Activated B cell treated with CpG ODN at 0.5 μM for 24 hours (primary cell): ENCODE results near the gene CSMD2. TPM values are rescaled to one million over a fixed set of nuclear protein-coding genes. Genes with fewer than 3 reads are reported as not detected.

Experiments
- ATAC-seq: fragments of 200-7000 bp; cut with Tn5 transposase; one replicate; pipeline ENCODE4 v1.10.0; 2021; ENCODE audit warnings: low read depth, mild to moderate bottlenecking, moderate library complexity
- CTCF ChIA-PET: fragments of 350-600 bp; sonication (Branson Sonifier 250); formaldehyde crosslinking; loops from one replicate; lab custom pipeline; 2021; ENCODE audit warnings: antibody characterized with exemption; lab: Charles Lee
- POLR2A ChIA-PET: fragments of 350-600 bp; sonication (Branson Sonifier 250); formaldehyde crosslinking; loops from one replicate; lab custom pipeline; 2021; ENCODE audit warnings: antibody characterized with exemption; lab: Charles Lee
- DNase-seq: peaks from one replicate; pipeline ENCODE4 v3.0.0; 2022
- H3K27ac Mint-ChIP-seq: one replicate; pipeline ENCODE4 v1.8.0; 2020; ENCODE audit warnings: mixed read lengths
- H3K27me3 Mint-ChIP-seq: one replicate; pipeline ENCODE4 v1.8.0; 2021; ENCODE audit warnings: mixed read lengths
- H3K36me3 Mint-ChIP-seq: one replicate; pipeline ENCODE4 v1.8.0; 2021; ENCODE audit warnings: low read depth, mixed read lengths
- H3K4me1 Mint-ChIP-seq: one replicate; pipeline ENCODE4 v1.8.0; 2021; ENCODE audit warnings: mixed read lengths
- H3K4me3 Mint-ChIP-seq: one replicate; pipeline ENCODE4 v1.8.0; 2020; ENCODE audit warnings: mild to moderate bottlenecking, mixed read lengths
- H3K9me3 Mint-ChIP-seq: one replicate; pipeline ENCODE4 v1.8.0; 2020; ENCODE audit warnings: mixed read lengths
- intact Hi-C: fragments of 100-400 bp; cut with micrococcal nuclease; formaldehyde crosslinking; loops from one replicate; pipeline ENCODE4 v1.15.1; 2024
- total RNA-seq: library from RNA; stranded (reverse); gene quantifications from 2 replicates; pipeline ENCODE4 v1.2.3, GENCODE V29; 2022
- TF ChIP-seq, protein P1 (sequence below): fragments of 200-600 bp; IDR thresholded peaks from one replicate; pipeline ENCODE4 v1.8.0; 2022; ENCODE audit warnings: antibody characterized with exemption, mild to moderate bottlenecking

CSMD2 gene
- total RNA-seq, 1 donor from 2014 or later, result not detected

DNA sequence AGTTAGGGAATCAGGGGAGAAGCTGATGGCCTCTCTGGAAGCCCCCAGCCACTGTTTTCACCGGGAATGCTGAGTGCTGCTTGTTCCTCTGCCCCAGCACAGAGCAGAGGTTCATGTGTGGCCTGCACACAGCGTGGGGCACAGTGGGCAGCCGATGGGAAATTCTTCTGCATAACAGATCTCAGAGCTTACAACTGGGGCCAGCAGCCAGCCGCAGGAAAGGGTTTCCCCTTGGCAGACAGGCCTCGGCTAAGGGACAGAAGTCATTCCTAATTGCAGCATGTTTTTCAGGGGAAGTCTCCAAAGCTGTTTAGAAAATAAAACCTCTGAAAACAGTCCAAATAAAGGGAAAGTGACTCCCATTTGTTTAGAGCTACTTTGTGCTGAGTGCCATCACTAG, 278.5 kb downstream of the CSMD2 start:
- CTCF ChIA-PET, result no interaction called here
- TF ChIP-seq, protein P1, sequence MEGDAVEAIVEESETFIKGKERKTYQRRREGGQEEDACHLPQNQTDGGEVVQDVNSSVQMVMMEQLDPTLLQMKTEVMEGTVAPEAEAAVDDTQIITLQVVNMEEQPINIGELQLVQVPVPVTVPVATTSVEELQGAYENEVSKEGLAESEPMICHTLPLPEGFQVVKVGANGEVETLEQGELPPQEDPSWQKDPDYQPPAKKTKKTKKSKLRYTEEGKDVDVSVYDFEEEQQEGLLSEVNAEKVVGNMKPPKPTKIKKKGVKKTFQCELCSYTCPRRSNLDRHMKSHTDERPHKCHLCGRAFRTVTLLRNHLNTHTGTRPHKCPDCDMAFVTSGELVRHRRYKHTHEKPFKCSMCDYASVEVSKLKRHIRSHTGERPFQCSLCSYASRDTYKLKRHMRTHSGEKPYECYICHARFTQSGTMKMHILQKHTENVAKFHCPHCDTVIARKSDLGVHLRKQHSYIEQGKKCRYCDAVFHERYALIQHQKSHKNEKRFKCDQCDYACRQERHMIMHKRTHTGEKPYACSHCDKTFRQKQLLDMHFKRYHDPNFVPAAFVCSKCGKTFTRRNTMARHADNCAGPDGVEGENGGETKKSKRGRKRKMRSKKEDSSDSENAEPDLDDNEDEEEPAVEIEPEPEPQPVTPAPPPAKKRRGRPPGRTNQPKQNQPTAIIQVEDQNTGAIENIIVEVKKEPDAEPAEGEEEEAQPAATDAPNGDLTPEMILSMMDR, result no peak
- intact Hi-C loops, result no loop called here

DNA sequence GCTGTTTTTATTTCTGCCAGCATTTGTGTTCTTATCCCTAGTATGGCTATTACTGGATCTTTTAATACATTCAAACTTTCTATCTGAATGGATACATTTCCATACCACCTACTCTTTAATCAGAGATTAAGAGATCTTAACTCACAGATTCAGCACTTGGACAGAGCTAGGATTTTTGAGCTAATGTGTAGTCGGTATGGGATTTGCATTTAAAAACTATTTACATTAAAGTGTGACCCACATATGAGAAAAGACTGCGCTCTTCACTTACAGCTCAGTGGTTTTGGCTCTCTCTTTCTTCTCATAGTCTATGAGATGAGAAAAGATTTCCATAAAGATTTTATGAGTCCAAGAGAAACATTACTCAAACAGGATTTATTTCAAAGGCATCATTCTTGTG, 284.7 kb downstream of the CSMD2 start:
- Mint-ChIP-seq H3K4me1 (no peaks in the 10 kb centered on the region), H3K27ac (no peak overlapping the region), H3K27me3 (no peaks in the 10 kb centered on the region), H3K9me3 (no peaks in the 10 kb centered on the region), H3K36me3 (no peaks in the 10 kb centered on the region), H3K4me3 (no peak overlapping the region)
- TF ChIP-seq, protein P1, result no peak
- intact Hi-C loops, result no loop called here
- ChIA-PET CTCF (no interaction called here), POLR2A (no interaction called here)
- ATAC-seq, result no peak
- no peak for DNase-seq

More for the DNA sequence above, 278.5 kb downstream of the CSMD2 start:
- H3K4me1 Mint-ChIP-seq, result no peaks in the 10 kb centered on the region
- H3K9me3 Mint-ChIP-seq, result peaks cover 2% of the 10 kb centered on the region
- no peak for ATAC-seq
- H3K27me3 Mint-ChIP-seq, result peaks cover 8% of the 10 kb centered on the region
- H3K27ac Mint-ChIP-seq, result no peak overlapping the region
- POLR2A ChIA-PET, result no interaction called here
- no peak for DNase-seq
- no peak overlapping the region for H3K4me3 Mint-ChIP-seq
- H3K36me3 Mint-ChIP-seq, result no peaks in the 10 kb centered on the region

DNA sequence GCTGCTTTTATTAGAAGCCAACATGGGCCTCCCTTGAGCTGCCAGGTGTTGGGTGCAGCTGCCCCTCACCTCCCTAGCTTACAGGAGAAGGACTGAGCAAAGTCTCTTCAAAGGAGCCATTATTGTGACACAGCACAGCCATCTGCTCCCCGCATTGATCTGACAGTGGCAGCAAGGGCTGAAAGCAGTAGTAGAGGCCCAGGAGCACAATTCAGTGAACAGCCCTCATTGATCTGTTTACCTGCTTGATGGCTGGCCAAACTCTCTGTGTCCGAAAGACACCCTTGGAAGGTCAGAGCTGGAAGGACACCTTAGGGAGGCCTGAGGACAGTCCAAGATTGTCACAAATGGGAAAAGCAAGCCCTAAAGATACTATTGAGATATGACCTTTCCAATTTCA, 286.6 kb downstream of the CSMD2 start:
- TF ChIP-seq, protein P1, result no peak
- no peaks in the 10 kb centered on the region for H3K27me3 Mint-ChIP-seq
- no peaks in the 10 kb centered on the region for H3K9me3 Mint-ChIP-seq
- CTCF ChIA-PET, result no interaction called here
- H3K4me3 Mint-ChIP-seq, result no peak overlapping the region
- DNase-seq (no peak), ATAC-seq (no peak)
- no peaks in the 10 kb centered on the region for H3K4me1 Mint-ChIP-seq
- POLR2A ChIA-PET, result no interaction called here
- intact Hi-C loops, result no loop called here
- no peak overlapping the region for H3K27ac Mint-ChIP-seq
- H3K36me3 Mint-ChIP-seq, result no peaks in the 10 kb centered on the region

DNA sequence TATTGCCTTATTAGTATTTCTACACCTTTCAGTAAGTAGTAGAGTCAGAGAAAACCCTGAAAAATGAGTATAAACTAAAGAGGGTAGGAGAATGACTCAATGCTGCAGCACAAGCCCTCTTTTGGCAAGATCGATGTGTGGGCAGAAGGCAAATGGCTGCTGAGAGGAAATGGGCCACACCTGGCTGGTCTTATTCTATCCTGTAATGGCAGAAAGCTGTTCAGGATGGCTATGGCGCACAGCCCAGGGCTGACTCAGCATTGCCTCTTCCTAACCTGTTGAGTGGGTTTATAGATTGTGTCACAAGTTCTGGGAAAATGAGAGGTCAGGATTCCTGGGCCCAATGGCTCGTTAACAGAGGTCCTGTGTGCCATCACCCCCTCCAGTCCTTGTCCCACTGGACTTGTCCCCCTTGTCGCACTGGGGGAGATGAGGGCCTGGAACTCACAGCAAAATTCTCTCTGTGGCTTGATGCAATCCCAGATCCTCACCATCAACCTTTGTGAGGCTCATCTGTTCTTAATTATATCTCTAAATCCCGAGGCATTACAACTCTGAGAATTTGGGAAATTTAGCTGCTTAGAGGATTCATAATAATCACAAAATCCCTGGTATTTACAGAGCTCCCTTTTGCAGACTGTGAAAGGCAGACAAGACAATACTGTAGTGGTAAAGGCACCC, 287.9 kb downstream of the CSMD2 start:
- DNase-seq (no peak), ATAC-seq (no peak)
- H3K27ac Mint-ChIP-seq, result no peak overlapping the region
- H3K4me3 Mint-ChIP-seq, result no peak overlapping the region
- H3K4me1 Mint-ChIP-seq, result no peaks in the 10 kb centered on the region
- intact Hi-C loops, result no loop called here
- no peaks in the 10 kb centered on the region for H3K9me3 Mint-ChIP-seq
- no peaks in the 10 kb centered on the region for H3K27me3 Mint-ChIP-seq
- TF ChIP-seq, protein P1, result no peak
- no peaks in the 10 kb centered on the region for H3K36me3 Mint-ChIP-seq
- CTCF ChIA-PET, result no interaction called here
- POLR2A ChIA-PET, result no interaction called here

DNA sequence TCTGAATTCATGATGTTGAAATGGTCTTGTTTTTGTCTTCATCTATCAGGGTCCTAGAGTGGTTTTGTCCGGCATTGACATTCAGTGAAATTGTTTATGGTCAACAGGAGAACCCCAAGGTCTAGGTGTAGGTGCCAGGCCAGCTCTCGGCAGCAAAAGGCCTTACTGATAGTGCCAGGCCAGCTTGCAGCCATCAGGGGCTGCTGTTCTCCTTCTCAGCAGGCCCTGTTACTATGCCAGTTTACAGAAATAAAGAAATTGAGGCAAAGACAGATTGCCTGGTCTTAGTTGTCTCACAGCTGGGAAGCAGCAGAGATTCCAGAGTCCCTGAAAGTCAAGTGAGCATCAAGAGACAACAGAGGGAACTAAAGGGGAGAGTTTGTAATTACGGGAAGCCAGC, 289.2 kb downstream of the CSMD2 start:
- CTCF ChIA-PET, result no interaction called here
- POLR2A ChIA-PET, result no interaction called here
- ATAC-seq, result no peak

More for the DNA sequence above, 289.2 kb downstream of the CSMD2 start:
- H3K36me3 Mint-ChIP-seq, result no peaks in the 10 kb centered on the region
- H3K27ac Mint-ChIP-seq, result no peak overlapping the region
- H3K4me1 Mint-ChIP-seq, result no peaks in the 10 kb centered on the region
- TF ChIP-seq, protein P1, result no peak
- DNase-seq, result no peak
- no peaks in the 10 kb centered on the region for H3K27me3 Mint-ChIP-seq
- no peaks in the 10 kb centered on the region for H3K9me3 Mint-ChIP-seq
- intact Hi-C loops, result no loop called here
- H3K4me3 Mint-ChIP-seq, result no peak overlapping the region
